HCT116 (cell line): ENCODE results near the gene UMPS. TPM values are rescaled to one million over a fixed set of nuclear protein-coding genes. Genes with fewer than 3 reads are reported as not detected.

ENCODE experiments used
- ATAC-seq: fragments of 200-7000 bp; cut with Tn5 transposase; 2 replicates; pipeline ENCODE4 v1.9.1; 2020; ENCODE audit warnings: mild to moderate bottlenecking, moderate library complexity
- BruUV-seq: library from RNA; stranded (reverse); fragments of 400-500 nt; replicated peaks from 2 replicates; lab custom pipeline; 2021; lab: Mats Ljungman, UMichigan
- CTCF ChIA-PET: fragments of 300-600 bp; sonication (Branson Sonifier 250); formaldehyde crosslinking; loops from one replicate; lab custom pipeline; 2021; ENCODE audit warnings: antibody characterized with exemption; lab: Charles Lee
- POLR2A ChIA-PET: fragments of 300-600, 350-600 bp; sonication (Branson Sonifier 250); formaldehyde crosslinking; loops from one replicate; lab custom pipeline; 2021; ENCODE audit warnings: antibody characterized with exemption; lab: Charles Lee
- RAD21 ChIA-PET, 2 experiments: fragments of 300-600 bp; sonication (Branson Sonifier 250); formaldehyde crosslinking; loops; one replicate each; lab custom pipeline; 2023; ENCODE audit warnings: low total read pairs in 2 of 2; ENCODE audit not compliant: uncharacterized antibody in 2 of 2, unreplicated experiment in 2 of 2, low non-redundant PET in 1 of 2; lab: Charles Lee
- DNase-seq: peaks from one replicate; pipeline ENCODE4 v3.0.0-alpha.2; 2010; ENCODE audit warnings: low read depth, low spot score
- H2AFZ ChIP-seq: fragments of 200-600 bp; shearing (Covaris generic), sonication (generic); 2 replicates; pipeline ENCODE4 v1.6.1; 2017; ENCODE audit warnings: low read depth, mixed run types, mixed read lengths, antibody characterized with exemption, low read length; ENCODE audit not compliant: poor library complexity, severe bottlenecking
- H3K27ac ChIP-seq: 2 replicates; pipeline ENCODE4 v1.5.1; 2012; ENCODE audit warnings: low read depth, low read length
- H3K27me3 ChIP-seq: fragments of 200-600 bp; sonication (generic); 2 replicates; pipeline ENCODE4 v1.6.1; 2016; ENCODE audit warnings: mixed run types, low read length, mixed read lengths; ENCODE audit not compliant: insufficient read depth
- H3K36me3 ChIP-seq, 2 experiments: fragments of 200-500 bp in 1 of 2; fragments of 200-600 bp in 1 of 2; sonication (Bioruptor generic) in 1 of 2; sonication (generic) in 1 of 2; 2 replicates each; pipeline versions ENCODE4 v1.5.1 to v1.6.1; 2014 to 2016; ENCODE audit warnings: low read length in 2 of 2, inconsistent platforms in 1 of 2, mixed read lengths in 1 of 2, mixed run types in 1 of 2; ENCODE audit not compliant: insufficient read depth in 2 of 2, control insufficient read depth in 1 of 2
- H3K4me1 ChIP-seq, 2 experiments: fragments of 200-600 bp in 1 of 2; sonication (generic) in 1 of 2; 2 replicates each; pipeline versions ENCODE4 v1.5.1 to v1.6.1; 2012 to 2017; ENCODE audit warnings: low read length in 2 of 2, inconsistent platforms in 1 of 2, mild to moderate bottlenecking in 1 of 2, mixed read lengths in 1 of 2, mixed run types in 1 of 2, moderate library complexity in 1 of 2; ENCODE audit not compliant: insufficient read depth in 2 of 2, control insufficient read depth in 1 of 2
- H3K4me2 ChIP-seq: fragments of 200-600 bp; sonication (generic); 2 replicates; pipeline ENCODE4 v1.6.1; 2017; ENCODE audit warnings: mixed run types, low read length, mixed read lengths
- H3K4me3 ChIP-seq, 2 experiments: fragments of 200-600 bp in 1 of 2; sonication (generic) in 1 of 2; replicated peaks in 1 of 2; 2 replicates each; pipeline ENCODE4 v1.5.1; 2011 to 2016; ENCODE audit warnings: low read length in 2 of 2, control low read depth in 1 of 2, low read depth in 1 of 2, mild to moderate bottlenecking in 1 of 2, mixed read lengths in 1 of 2, mixed run types in 1 of 2
- H3K79me2 ChIP-seq: fragments of 200-600 bp; sonication (generic); 2 replicates; pipeline ENCODE4 v1.6.1; 2017; ENCODE audit warnings: mild to moderate bottlenecking, mixed run types, low read length, moderate library complexity, mixed read lengths; ENCODE audit not compliant: insufficient read depth
- H3K9ac ChIP-seq: fragments of 200-600 bp; sonication (generic); 2 replicates; pipeline ENCODE4 v1.6.1; 2016; ENCODE audit warnings: low read length, mixed read lengths
- H3K9me2 ChIP-seq: fragments of 200-600 bp; sonication (generic), shearing (Covaris generic); 2 replicates; pipeline ENCODE4 v1.6.1; 2017; ENCODE audit warnings: mixed run types, mild to moderate bottlenecking, moderate library complexity; ENCODE audit not compliant: insufficient read depth
- H3K9me3 ChIP-seq, 2 experiments: fragments of 200-500 bp in 1 of 2; fragments of 200-600 bp in 1 of 2; sonication (Bioruptor generic) in 1 of 2; sonication (generic) in 1 of 2; 2 replicates each; pipeline ENCODE4 v1.6.1; 2014 to 2017; ENCODE audit warnings: low read length in 2 of 2, mixed read lengths in 2 of 2, inconsistent platforms in 1 of 2, low read depth in 1 of 2, mild to moderate bottlenecking in 1 of 2, mixed run types in 1 of 2, moderate library complexity in 1 of 2; ENCODE audit not compliant: control insufficient read depth in 1 of 2, insufficient read depth in 1 of 2
- H4K20me1 ChIP-seq: fragments of 200-600 bp; sonication (generic), shearing (Covaris generic); 2 replicates; pipeline ENCODE4 v1.6.1; 2017; ENCODE audit warnings: mixed run types, mild to moderate bottlenecking, moderate library complexity; ENCODE audit not compliant: insufficient read depth
- ATF3 ChIP-seq: IDR thresholded peaks from 2 replicates; pipeline ENCODE4 v1.6.1; 2012
- CBX3 ChIP-seq: IDR thresholded peaks from 2 replicates; pipeline ENCODE4 v1.6.1; 2012; ENCODE audit warnings: low read depth
- CEBPB ChIP-seq: IDR thresholded peaks from 2 replicates; pipeline ENCODE4 v1.6.1; 2012; ENCODE audit warnings: low read depth
- CTCF ChIP-seq, 3 experiments: fragments of 200-600 bp in 1 of 3; sonication (generic) in 1 of 3; IDR thresholded peaks in 2 of 3; conservative IDR thresholded peaks in 1 of 3; 2 replicates each; pipeline ENCODE4 v1.5.1; 2012 to 2017; ENCODE audit warnings: low read depth in 2 of 3, low read length in 2 of 3, antibody characterized with exemption in 1 of 3, borderline replicate concordance in 1 of 3, control low read depth in 1 of 3, mild to moderate bottlenecking in 1 of 3, mixed read lengths in 1 of 3, mixed run types in 1 of 3, moderate library complexity in 1 of 3; ENCODE audit not compliant: insufficient read depth in 1 of 3
- EGR1 ChIP-seq: IDR thresholded peaks from 2 replicates; pipeline ENCODE4 v1.6.1; 2012; ENCODE audit warnings: low read depth
- ELF1 ChIP-seq: IDR thresholded peaks from 2 replicates; pipeline ENCODE4 v1.6.1; 2012; ENCODE audit warnings: low read depth, borderline replicate concordance
- EZH2 ChIP-seq: fragments of 200-600 bp; sonication (generic); IDR thresholded peaks from 2 replicates; pipeline ENCODE4 v1.6.1; 2017; ENCODE audit warnings: antibody characterized with exemption, mixed run types
- EZH2phosphoT487 ChIP-seq: fragments of 200-600 bp; IDR thresholded peaks from 2 replicates; pipeline ENCODE4 v1.6.1; 2018; ENCODE audit warnings: antibody characterized with exemption, borderline replicate concordance
- FOSL1 ChIP-seq: IDR thresholded peaks from 2 replicates; pipeline ENCODE4 v1.6.1; 2012; ENCODE audit warnings: low read depth
- MAX ChIP-seq: IDR thresholded peaks from 2 replicates; pipeline ENCODE4 v1.6.1; 2012
- POLR2AphosphoS5 ChIP-seq: IDR thresholded peaks from 2 replicates; pipeline ENCODE4 v1.6.1; 2011; ENCODE audit warnings: mild to moderate bottlenecking, low read depth, low read length, moderate library complexity
- RAD21 ChIP-seq: IDR thresholded peaks from 2 replicates; pipeline ENCODE4 v1.6.1; 2012; ENCODE audit warnings: low read depth, mild to moderate bottlenecking
- SP1 ChIP-seq: IDR thresholded peaks from 2 replicates; pipeline ENCODE4 v1.6.1; 2012; ENCODE audit warnings: low read depth
- SRF ChIP-seq: IDR thresholded peaks from 2 replicates; pipeline ENCODE4 v1.6.1; 2012; ENCODE audit warnings: low read depth
- ZFX ChIP-seq: fragments of 450-650 bp; IDR thresholded peaks from 2 replicates; pipeline ENCODE4 v1.6.1; 2017
- intact Hi-C: fragments of 100-400 bp; cut with micrococcal nuclease; formaldehyde crosslinking; loops from 2 replicates; pipeline ENCODE4 v1.10.0; 2022
- total RNA-seq: library from RNA; stranded (reverse); gene quantifications from one replicate; pipeline ENCODE4 v1.2.1, GENCODE V29; 2021; ENCODE audit not compliant: unreplicated experiment
- TF ChIP-seq, protein P1 (sequence below): IDR thresholded peaks from 2 replicates; pipeline ENCODE4 v1.6.1; 2011; ENCODE audit warnings: mild to moderate bottlenecking, low read length, moderate library complexity; ENCODE audit not compliant: insufficient replicate concordance; ENCODE audit errors: extremely low read depth
- TF ChIP-seq, protein P2 (sequence below): IDR thresholded peaks from 2 replicates; pipeline ENCODE4 v1.6.1; 2012; ENCODE audit warnings: low read depth

Gene UMPS
- total RNA-seq, 1 experiment from 2014 or later = 41.3 TPM

DNA sequence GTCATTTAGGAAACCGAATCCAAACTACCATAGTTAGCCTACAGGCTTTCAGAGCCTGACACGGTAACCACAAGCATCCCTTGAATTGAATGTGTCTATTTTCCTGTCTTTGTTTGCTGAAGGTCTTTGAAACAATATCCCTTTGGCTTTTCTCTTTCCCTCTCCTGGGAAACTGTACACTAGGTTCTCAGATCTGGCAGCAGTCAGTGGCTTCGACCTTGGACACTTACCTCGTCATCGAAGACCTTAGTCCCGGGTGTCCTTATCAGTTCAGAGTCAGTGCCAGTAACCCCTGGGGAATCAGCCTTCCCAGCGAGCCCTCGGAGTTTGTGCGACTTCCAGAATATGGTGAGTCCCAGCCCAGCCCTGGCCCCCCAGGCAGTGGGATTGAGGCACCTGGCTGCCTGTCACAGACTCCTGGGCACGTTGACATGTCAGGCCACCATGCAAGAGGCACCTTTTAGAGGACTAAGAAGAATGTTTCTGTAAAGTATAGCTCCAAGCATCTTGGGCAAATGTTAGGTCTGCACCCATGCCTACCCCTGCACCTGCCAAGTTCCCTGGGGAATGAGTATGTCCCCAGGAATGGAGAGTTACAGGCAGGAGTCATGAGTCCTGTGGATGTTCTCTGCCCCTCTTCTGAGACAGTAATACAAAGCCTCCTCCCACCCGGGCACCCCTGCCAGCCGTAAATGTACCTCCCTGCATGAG, 30.4 kb upstream of the UMPS start:
- RAD21 ChIA-PET = no interaction called here
- intact Hi-C loops = no loop called here
- no peak overlapping the region for H3K9ac ChIP-seq
- no peak overlapping the region for H3K27ac ChIP-seq
- H3K9me3 ChIP-seq = no peaks in the 10 kb centered on the region
- no peak for TF ChIP-seq EZH2phosphoT487
- TF ChIP-seq SRF = no peak
- no peak for TF ChIP-seq SP1
- TF ChIP-seq RAD21 = no peak
- TF ChIP-seq POLR2AphosphoS5 = no peak
- no peak for TF ChIP-seq CEBPB
- no peak for TF ChIP-seq EZH2
- no peak for TF ChIP-seq FOSL1
- TF ChIP-seq ELF1 = no peak
- no peak for TF ChIP-seq EGR1
- no peak for TF ChIP-seq ATF3
- TF ChIP-seq CTCF (IDR thresholded peaks at IDR 0.05 in 2 of 3, conservative IDR thresholded peaks at IDR 0.05 in 1 of 3; ENCODE audit: borderline replicate concordance in 1 of 3, insufficient read depth in 1 of 3, low read depth in 2 of 3, low read length in 2 of 3) = no peak
- TF ChIP-seq, protein P1, sequence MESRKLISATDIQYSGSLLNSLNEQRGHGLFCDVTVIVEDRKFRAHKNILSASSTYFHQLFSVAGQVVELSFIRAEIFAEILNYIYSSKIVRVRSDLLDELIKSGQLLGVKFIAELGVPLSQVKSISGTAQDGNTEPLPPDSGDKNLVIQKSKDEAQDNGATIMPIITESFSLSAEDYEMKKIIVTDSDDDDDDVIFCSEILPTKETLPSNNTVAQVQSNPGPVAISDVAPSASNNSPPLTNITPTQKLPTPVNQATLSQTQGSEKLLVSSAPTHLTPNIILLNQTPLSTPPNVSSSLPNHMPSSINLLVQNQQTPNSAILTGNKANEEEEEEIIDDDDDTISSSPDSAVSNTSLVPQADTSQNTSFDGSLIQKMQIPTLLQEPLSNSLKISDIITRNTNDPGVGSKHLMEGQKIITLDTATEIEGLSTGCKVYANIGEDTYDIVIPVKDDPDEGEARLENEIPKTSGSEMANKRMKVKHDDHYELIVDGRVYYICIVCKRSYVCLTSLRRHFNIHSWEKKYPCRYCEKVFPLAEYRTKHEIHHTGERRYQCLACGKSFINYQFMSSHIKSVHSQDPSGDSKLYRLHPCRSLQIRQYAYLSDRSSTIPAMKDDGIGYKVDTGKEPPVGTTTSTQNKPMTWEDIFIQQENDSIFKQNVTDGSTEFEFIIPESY = no peak
- TF ChIP-seq MAX = no peak
- TF ChIP-seq, protein P2, sequence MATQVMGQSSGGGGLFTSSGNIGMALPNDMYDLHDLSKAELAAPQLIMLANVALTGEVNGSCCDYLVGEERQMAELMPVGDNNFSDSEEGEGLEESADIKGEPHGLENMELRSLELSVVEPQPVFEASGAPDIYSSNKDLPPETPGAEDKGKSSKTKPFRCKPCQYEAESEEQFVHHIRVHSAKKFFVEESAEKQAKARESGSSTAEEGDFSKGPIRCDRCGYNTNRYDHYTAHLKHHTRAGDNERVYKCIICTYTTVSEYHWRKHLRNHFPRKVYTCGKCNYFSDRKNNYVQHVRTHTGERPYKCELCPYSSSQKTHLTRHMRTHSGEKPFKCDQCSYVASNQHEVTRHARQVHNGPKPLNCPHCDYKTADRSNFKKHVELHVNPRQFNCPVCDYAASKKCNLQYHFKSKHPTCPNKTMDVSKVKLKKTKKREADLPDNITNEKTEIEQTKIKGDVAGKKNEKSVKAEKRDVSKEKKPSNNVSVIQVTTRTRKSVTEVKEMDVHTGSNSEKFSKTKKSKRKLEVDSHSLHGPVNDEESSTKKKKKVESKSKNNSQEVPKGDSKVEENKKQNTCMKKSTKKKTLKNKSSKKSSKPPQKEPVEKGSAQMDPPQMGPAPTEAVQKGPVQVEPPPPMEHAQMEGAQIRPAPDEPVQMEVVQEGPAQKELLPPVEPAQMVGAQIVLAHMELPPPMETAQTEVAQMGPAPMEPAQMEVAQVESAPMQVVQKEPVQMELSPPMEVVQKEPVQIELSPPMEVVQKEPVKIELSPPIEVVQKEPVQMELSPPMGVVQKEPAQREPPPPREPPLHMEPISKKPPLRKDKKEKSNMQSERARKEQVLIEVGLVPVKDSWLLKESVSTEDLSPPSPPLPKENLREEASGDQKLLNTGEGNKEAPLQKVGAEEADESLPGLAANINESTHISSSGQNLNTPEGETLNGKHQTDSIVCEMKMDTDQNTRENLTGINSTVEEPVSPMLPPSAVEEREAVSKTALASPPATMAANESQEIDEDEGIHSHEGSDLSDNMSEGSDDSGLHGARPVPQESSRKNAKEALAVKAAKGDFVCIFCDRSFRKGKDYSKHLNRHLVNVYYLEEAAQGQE = no peak
- no peak for TF ChIP-seq CBX3
- no peak for TF ChIP-seq ZFX
- TF ChIP-seq, all 23 proteins: peak for 0
- POLR2A ChIA-PET = no interaction called here
- BruUV-seq = no TSS peak
- CTCF ChIA-PET = no interaction called here
- no peak overlapping the region for H3K4me2 ChIP-seq
- H3K9me2 ChIP-seq = no peaks in the 10 kb centered on the region
- no peaks in the 10 kb centered on the region for H3K79me2 ChIP-seq
- no peaks in the 10 kb centered on the region for H3K36me3 ChIP-seq
- H3K4me1 ChIP-seq = no peaks in the 10 kb centered on the region
- no peak overlapping the region for H2AFZ ChIP-seq
- ATAC-seq = no peak
- H3K27me3 ChIP-seq = peaks cover 18% of the 10 kb centered on the region; the same call in 1 of the 2 replicates
- no peak overlapping the region for H3K4me3 ChIP-seq
- no peak for DNase-seq
- no peaks in the 10 kb centered on the region for H4K20me1 ChIP-seq
